Activated naive CD4-positive, alpha-beta T cell treated with anti-CD3 and anti-CD28 coated beads for 36 hours (primary cell): ENCODE results near the gene TNS1. TPM values are rescaled to one million over a fixed set of nuclear protein-coding genes. Genes with fewer than 3 reads are reported as not detected.

Source experiments
- CTCF ChIA-PET: fragments of 350-600 bp; sonication (Branson Sonifier 250); formaldehyde crosslinking; loops from one replicate; lab custom pipeline; 2021; ENCODE audit warnings: antibody characterized with exemption; lab: Charles Lee
- DNase-seq: peaks from one replicate; pipeline ENCODE4 v3.0.0-alpha.2; 2020
- H3K27ac Mint-ChIP-seq: one replicate; pipeline ENCODE4 v1.8.0; 2021; ENCODE audit warnings: mild to moderate bottlenecking, mixed read lengths
- H3K27me3 Mint-ChIP-seq: one replicate; pipeline ENCODE4 v1.8.0; 2021; ENCODE audit warnings: low read depth, mixed read lengths
- H3K36me3 Mint-ChIP-seq: one replicate; pipeline ENCODE4 v1.8.0; 2021; ENCODE audit warnings: low read depth, mixed read lengths
- H3K4me1 Mint-ChIP-seq: one replicate; pipeline ENCODE4 v1.8.0; 2021; ENCODE audit warnings: low read depth, mixed read lengths
- H3K4me3 Mint-ChIP-seq: one replicate; pipeline ENCODE4 v1.8.0; 2021; ENCODE audit warnings: mild to moderate bottlenecking, moderate library complexity, mixed read lengths
- H3K9me3 Mint-ChIP-seq: one replicate; pipeline ENCODE4 v1.8.0; 2021; ENCODE audit warnings: mixed read lengths
- intact Hi-C: fragments of 100-400 bp; cut with micrococcal nuclease; formaldehyde crosslinking; loops from one replicate; pipeline ENCODE4 v1.15.1; 2023
- total RNA-seq, 2 experiments: library from RNA; stranded (reverse); gene quantifications; one replicate each; pipeline ENCODE4 v1.2.3, GENCODE V29; 2021

The TNS1 gene
- total RNA-seq, 2 experiments from 2014 or later = 0.40 to 0.74 TPM

GRCh38 chr2:217838409-217838831 lies 164.4 kb downstream of the TNS1 start:
- CTCF ChIA-PET = interaction anchor here (0.5 to 1.1 kb wide), 2 partner anchors 35 to 49 kb away, joined by 3 read pairs; no protein-coding TSS in a partner anchor
- H3K4me3 Mint-ChIP-seq = no peak overlapping the region
- H3K27me3 Mint-ChIP-seq = peaks cover 5% of the 10 kb centered on the region
- H3K27ac Mint-ChIP-seq = no peak overlapping the region
- H3K36me3 Mint-ChIP-seq = no peaks in the 10 kb centered on the region
- DNase-seq = no peak
- no peaks in the 10 kb centered on the region for H3K9me3 Mint-ChIP-seq
- intact Hi-C loops = no loop called here
- no peaks in the 10 kb centered on the region for H3K4me1 Mint-ChIP-seq

- Mint-ChIP-seq H3K4me3 (no peak overlapping the region), H3K9me3 (no peaks in the 10 kb centered on the region), H3K36me3 (no peaks in the 10 kb centered on the region), H3K4me1 (no peaks in the 10 kb centered on the region), H3K27me3 (peaks cover 5% of the 10 kb centered on the region), H3K27ac (no peak overlapping the region)
- DNase-seq = no peak
- intact Hi-C loops = no loop called here
- CTCF ChIA-PET = interaction anchor here (1.1 kb wide), 1 partner anchor 48 kb away, joined by 3 read pairs; no protein-coding TSS in a partner anchor
These were observed 165.3 kb downstream of the TNS1 start for GRCh38 chr2:217837530-217837929.

GRCh38 chr2:217836901-217837491 lies 165.8 kb downstream of the TNS1 start:
- no peaks in the 10 kb centered on the region for H3K36me3 Mint-ChIP-seq
- no peak overlapping the region for H3K27ac Mint-ChIP-seq
- H3K9me3 Mint-ChIP-seq = no peaks in the 10 kb centered on the region
- CTCF ChIA-PET = interaction anchor here (1.1 to 1.5 kb wide), 2 partner anchors 47 to 52 kb away, joined by 3 to 5 read pairs; no protein-coding TSS in a partner anchor
- DNase-seq = no peak
- no peak overlapping the region for H3K4me3 Mint-ChIP-seq
- peaks cover 5% of the 10 kb centered on the region for H3K27me3 Mint-ChIP-seq
- H3K4me1 Mint-ChIP-seq = no peaks in the 10 kb centered on the region
- intact Hi-C loops = no loop called here

GRCh38 chr2:217835931-217836891 lies 166.6 kb downstream of the TNS1 start:
- H3K4me1 Mint-ChIP-seq = no peaks in the 10 kb centered on the region
- no peaks in the 10 kb centered on the region for H3K9me3 Mint-ChIP-seq
- CTCF ChIA-PET = interaction anchor here (0.9 to 1.6 kb wide), 4 partner anchors 47 to 153 kb away, joined by 3 to 5 read pairs (median 4); no protein-coding TSS in a partner anchor
- no peak overlapping the region for H3K4me3 Mint-ChIP-seq
- H3K27me3 Mint-ChIP-seq = peaks cover 5% of the 10 kb centered on the region
- no peaks in the 10 kb centered on the region for H3K36me3 Mint-ChIP-seq
- H3K27ac Mint-ChIP-seq = no peak overlapping the region
- DNase-seq = no peak
- intact Hi-C loops = no loop called here

GRCh38 chr2:217834744-217835513 lies 167.9 kb downstream of the TNS1 start:
- no peak overlapping the region for H3K4me3 Mint-ChIP-seq
- DNase-seq = no peak
- H3K27ac Mint-ChIP-seq = no peak overlapping the region
- intact Hi-C loops = no loop called here
- H3K27me3 Mint-ChIP-seq = peaks cover 5% of the 10 kb centered on the region
- CTCF ChIA-PET = interaction anchor here (0.9 to 1.6 kb wide), 2 partner anchors 52 to 154 kb away, joined by 3 to 5 read pairs; no protein-coding TSS in a partner anchor
- no peaks in the 10 kb centered on the region for H3K4me1 Mint-ChIP-seq
- H3K9me3 Mint-ChIP-seq = no peaks in the 10 kb centered on the region
- no peaks in the 10 kb centered on the region for H3K36me3 Mint-ChIP-seq

GRCh38 chr2:217834057-217834620 lies 168.7 kb downstream of the TNS1 start:
- Mint-ChIP-seq H3K36me3 (no peaks in the 10 kb centered on the region), H3K9me3 (no peaks in the 10 kb centered on the region), H3K4me1 (no peaks in the 10 kb centered on the region), H3K4me3 (no peak overlapping the region), H3K27ac (no peak overlapping the region), H3K27me3 (peaks cover 5% of the 10 kb centered on the region)
- no peak for DNase-seq
- CTCF ChIA-PET = no interaction called here
- intact Hi-C loops = no loop called here

- intact Hi-C loops = no loop called here
- H3K4me1 Mint-ChIP-seq = no peaks in the 10 kb centered on the region
- H3K27me3 Mint-ChIP-seq = peaks cover 5% of the 10 kb centered on the region
- H3K9me3 Mint-ChIP-seq = no peaks in the 10 kb centered on the region
- H3K4me3 Mint-ChIP-seq = no peak overlapping the region
- H3K27ac Mint-ChIP-seq = no peak overlapping the region
- H3K36me3 Mint-ChIP-seq = no peaks in the 10 kb centered on the region
- CTCF ChIA-PET = no interaction called here
- no peak for DNase-seq
These were observed 169.4 kb downstream of the TNS1 start for GRCh38 chr2:217833439-217833838.

GRCh38 chr2:217832987-217833386 lies 169.8 kb downstream of the TNS1 start:
- intact Hi-C loops = no loop called here
- no peak for DNase-seq
- H3K4me3 Mint-ChIP-seq = no peak overlapping the region
- no peak overlapping the region for H3K27ac Mint-ChIP-seq
- CTCF ChIA-PET = interaction anchor here (0.6 kb wide), 1 partner anchor 47 kb away, joined by 3 read pairs; no protein-coding TSS in a partner anchor
- no peaks in the 10 kb centered on the region for H3K36me3 Mint-ChIP-seq
- H3K27me3 Mint-ChIP-seq = peaks cover 5% of the 10 kb centered on the region
- H3K4me1 Mint-ChIP-seq = no peaks in the 10 kb centered on the region
- H3K9me3 Mint-ChIP-seq = no peaks in the 10 kb centered on the region

GRCh38 chr2:217832115-217832514 lies 170.7 kb downstream of the TNS1 start:
- Mint-ChIP-seq H3K9me3 (no peaks in the 10 kb centered on the region), H3K4me3 (no peak overlapping the region), H3K36me3 (no peaks in the 10 kb centered on the region), H3K4me1 (no peaks in the 10 kb centered on the region), H3K27me3 (peaks cover 3% of the 10 kb centered on the region), H3K27ac (no peak overlapping the region)
- DNase-seq = no peak
- CTCF ChIA-PET = no interaction called here
- intact Hi-C loops = no loop called here

GRCh38 chr2:217831306-217831705 lies 171.5 kb downstream of the TNS1 start:
- Mint-ChIP-seq H3K4me3 (no peak overlapping the region), H3K4me1 (no peaks in the 10 kb centered on the region), H3K9me3 (no peaks in the 10 kb centered on the region), H3K27me3 (no peaks in the 10 kb centered on the region), H3K27ac (no peak overlapping the region), H3K36me3 (no peaks in the 10 kb centered on the region)
- CTCF ChIA-PET = no interaction called here
- intact Hi-C loops = no loop called here
- no peak for DNase-seq

GRCh38 chr2:217830807-217831206 lies 172.0 kb downstream of the TNS1 start:
- CTCF ChIA-PET = no interaction called here
- Mint-ChIP-seq H3K4me3 (no peak overlapping the region), H3K36me3 (no peaks in the 10 kb centered on the region), H3K9me3 (no peaks in the 10 kb centered on the region), H3K27me3 (no peaks in the 10 kb centered on the region), H3K4me1 (no peaks in the 10 kb centered on the region), H3K27ac (no peak overlapping the region)
- no peak for DNase-seq
- intact Hi-C loops = no loop called here

- no peaks in the 10 kb centered on the region for H3K4me1 Mint-ChIP-seq
- intact Hi-C loops = no loop called here
These were observed 172.7 kb downstream of the TNS1 start for GRCh38 chr2:217830061-217830460.

More at GRCh38 chr2:217830061-217830460, 172.7 kb downstream of the TNS1 start:
- Mint-ChIP-seq H3K4me3 (no peak overlapping the region), H3K27me3 (no peaks in the 10 kb centered on the region), H3K9me3 (no peaks in the 10 kb centered on the region), H3K36me3 (no peaks in the 10 kb centered on the region), H3K27ac (no peak overlapping the region)
- CTCF ChIA-PET = no interaction called here
- DNase-seq = no peak
